Measurements from ENCODE around the gene MYO10. TPM values are rescaled to one million over a fixed set of nuclear protein-coding genes. Genes with fewer than 3 reads are reported as not detected.
A peak's percentile ranks its signal among the peaks of the same experiment; 100 is the strongest.

MYO10 gene
- total RNA-seq, 2 donors from 2014 or later: 40.0 to 89.2 TPM

DNA sequence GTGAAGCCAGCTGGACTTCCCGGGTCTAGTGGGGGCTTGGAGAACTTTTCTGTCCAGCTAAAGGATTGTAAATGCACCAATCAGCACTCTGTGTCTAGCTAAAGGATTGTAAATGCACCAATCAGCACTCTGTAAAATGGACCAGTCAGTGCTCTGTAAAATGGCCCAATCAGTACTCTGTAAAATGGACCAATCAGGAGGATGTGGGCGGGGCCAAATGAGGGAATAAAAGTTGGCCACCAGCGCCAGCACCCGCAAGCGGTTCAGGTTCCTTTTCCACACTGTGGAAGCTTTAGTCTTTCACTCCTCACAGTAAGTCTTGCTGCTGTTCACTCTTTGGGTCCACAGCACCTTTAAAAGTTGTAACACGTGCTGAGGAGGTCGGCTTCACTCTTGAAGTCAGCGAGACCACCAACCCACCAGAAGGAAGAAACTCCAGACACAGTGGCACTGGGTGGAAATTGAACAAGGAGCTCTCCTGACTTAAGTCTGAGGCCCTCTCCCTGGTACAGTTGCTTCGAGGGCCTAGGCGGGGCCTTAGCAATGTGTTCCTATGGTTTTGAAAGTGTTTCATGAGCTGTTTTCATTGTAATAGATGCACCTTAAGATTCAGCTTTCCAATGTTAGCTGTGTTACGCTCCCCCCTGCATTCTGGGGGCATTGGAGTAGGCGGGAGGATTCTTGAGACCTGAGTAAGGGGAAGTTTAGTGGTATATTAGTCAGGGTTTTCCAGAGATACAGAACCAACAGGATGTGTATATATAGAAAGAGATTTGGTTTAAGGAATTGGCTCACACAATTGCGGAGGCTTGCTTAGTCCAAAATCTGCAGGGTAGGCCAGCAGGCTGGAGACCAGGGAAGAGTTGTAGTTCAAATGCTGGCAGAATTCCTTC lies 21.5 kb upstream of the MYO10 start:
- Histone ChIP-seq H3K27me3 (ENCODE audit: control insufficient read depth, insufficient read depth, low read length, poor library complexity, severe bottlenecking) (no peaks in the 10 kb centered on the region), H3K9ac (ENCODE audit: extremely low read depth, low read length, poor library complexity, severe bottlenecking) (no peak overlapping the region), H3K9me3 (ENCODE audit: control insufficient read depth, low read length) (peaks cover 4% of the 10 kb centered on the region), H3K4me1 (ENCODE audit: control insufficient read depth, insufficient read depth, low read length) (peaks cover 3% of the 10 kb centered on the region), H3K27ac (ENCODE audit: low read depth, low read length) (no peak overlapping the region), H3K4me3 (ENCODE audit: low read length) (no peak overlapping the region), H3K36me3 (ENCODE audit: control insufficient read depth, insufficient read depth, low read length) (no peaks in the 10 kb centered on the region)
- H3K27ac Mint-ChIP-seq: no peak overlapping the region
- no peak for DNase-seq
- WGBS, 2 experiments (ENCODE audit: insufficient coverage in 1 of 2, insufficient read length in 1 of 2): 79 to 85% methylated on average over 7 to 13 of the region's 13 CpGs
- H3K4me3 Mint-ChIP-seq: no peak overlapping the region
- TF ChIP-seq CTCF (conservative IDR thresholded peaks at IDR 0.05): no peak
- no peaks in the 10 kb centered on the region for H3K27me3 Mint-ChIP-seq (ENCODE audit: insufficient read depth)
- H3K36me3 Mint-ChIP-seq (ENCODE audit: low read depth): no peaks in the 10 kb centered on the region
- H3K4me1 Mint-ChIP-seq: peaks cover 4% of the 10 kb centered on the region
- H3K9me3 Mint-ChIP-seq: peaks cover 1% of the 10 kb centered on the region

DNA sequence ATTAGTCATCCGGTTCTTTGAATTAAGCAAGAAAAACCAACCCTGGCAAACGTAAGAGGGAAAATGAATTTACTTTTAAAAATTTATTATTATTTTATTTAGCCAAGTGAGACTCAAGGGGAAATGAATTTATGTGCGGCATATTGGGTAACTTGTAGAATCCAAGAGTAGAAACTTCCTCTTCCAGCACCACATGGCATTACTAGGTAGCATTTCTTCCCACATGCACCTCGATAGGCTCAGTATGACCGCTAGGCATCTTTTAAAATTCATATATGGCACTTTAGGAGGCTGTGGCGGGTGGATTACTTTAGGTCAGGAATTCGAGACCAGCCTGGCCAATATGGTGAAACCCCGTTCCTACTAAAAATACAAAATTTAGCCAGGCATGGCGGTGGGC lies 17.6 kb upstream of the MYO10 start:
- Histone ChIP-seq H3K4me1 (ENCODE audit: control insufficient read depth, insufficient read depth, low read length) (peaks cover 3% of the 10 kb centered on the region), H3K9me3 (ENCODE audit: control insufficient read depth, low read length) (peaks cover 4% of the 10 kb centered on the region), H3K27ac (ENCODE audit: low read depth, low read length) (no peak overlapping the region), H3K27me3 (ENCODE audit: control insufficient read depth, insufficient read depth, low read length, poor library complexity, severe bottlenecking) (no peaks in the 10 kb centered on the region), H3K36me3 (ENCODE audit: control insufficient read depth, insufficient read depth, low read length) (no peaks in the 10 kb centered on the region), H3K4me3 (ENCODE audit: low read length) (no peak overlapping the region), H3K9ac (ENCODE audit: extremely low read depth, low read length, poor library complexity, severe bottlenecking) (no peak overlapping the region)
- no peak for DNase-seq
- no peak overlapping the region for H3K27ac Mint-ChIP-seq
- H3K4me1 Mint-ChIP-seq: peaks cover 4% of the 10 kb centered on the region
- no peak overlapping the region for H3K4me3 Mint-ChIP-seq
- H3K9me3 Mint-ChIP-seq: peaks cover 1% of the 10 kb centered on the region
- no peaks in the 10 kb centered on the region for H3K36me3 Mint-ChIP-seq (ENCODE audit: low read depth)
- no peak for TF ChIP-seq CTCF (conservative IDR thresholded peaks at IDR 0.05)
- 87 to 92% methylated on average over 4 to 8 of the region's 9 CpGs for WGBS, 2 experiments (ENCODE audit: insufficient coverage in 1 of 2, insufficient read length in 1 of 2)
- H3K27me3 Mint-ChIP-seq (ENCODE audit: insufficient read depth): no peaks in the 10 kb centered on the region

DNA sequence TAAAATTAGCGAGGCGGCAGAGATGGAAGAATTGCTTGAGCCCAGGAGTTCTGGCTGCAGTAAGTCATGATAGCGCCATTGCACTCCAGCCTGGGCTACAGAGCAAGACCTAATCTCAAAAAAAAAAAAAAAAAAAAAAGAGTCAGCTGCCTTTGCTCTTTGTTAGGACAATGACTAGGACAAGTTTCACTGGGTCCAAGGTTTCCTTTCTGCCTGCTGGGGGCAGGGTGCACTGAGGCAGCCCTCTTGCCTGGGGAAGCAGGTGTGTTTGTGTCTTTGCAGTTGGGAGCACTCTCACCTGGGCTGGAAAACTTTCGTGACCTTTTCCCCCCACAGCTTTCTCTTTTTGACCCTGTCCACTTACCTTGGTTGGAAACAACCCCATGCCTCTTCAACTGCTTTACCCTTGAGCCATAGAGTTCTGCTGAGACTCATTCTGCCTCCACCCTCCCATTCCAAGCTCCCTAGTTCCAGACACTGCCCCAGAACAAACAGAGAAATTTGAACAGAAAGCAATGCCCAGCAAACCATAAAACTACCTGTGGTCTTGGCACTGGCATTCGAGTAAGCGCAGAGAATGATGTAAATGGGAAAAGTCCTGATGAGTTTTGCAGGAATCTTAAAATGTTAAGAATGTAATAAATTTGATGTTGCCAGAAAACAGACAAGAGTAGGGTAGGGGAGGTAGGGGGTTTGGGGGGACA lies 17.0 kb upstream of the MYO10 start:
- Mint-ChIP-seq H3K27ac (peak overlapping the region; percentile 15), H3K4me3 (no peak overlapping the region), H3K36me3 (ENCODE audit: low read depth) (no peaks in the 10 kb centered on the region), H3K4me1 (peaks cover 4% of the 10 kb centered on the region), H3K9me3 (peaks cover 1% of the 10 kb centered on the region), H3K27me3 (ENCODE audit: insufficient read depth) (no peaks in the 10 kb centered on the region)
- Histone ChIP-seq H3K4me3 (ENCODE audit: low read length) (no peak overlapping the region), H3K27me3 (ENCODE audit: control insufficient read depth, insufficient read depth, low read length, poor library complexity, severe bottlenecking) (no peaks in the 10 kb centered on the region), H3K27ac (ENCODE audit: low read depth, low read length) (no peak overlapping the region), H3K36me3 (ENCODE audit: control insufficient read depth, insufficient read depth, low read length) (no peaks in the 10 kb centered on the region), H3K4me1 (ENCODE audit: control insufficient read depth, insufficient read depth, low read length) (peaks cover 3% of the 10 kb centered on the region), H3K9me3 (ENCODE audit: control insufficient read depth, low read length) (peaks cover 4% of the 10 kb centered on the region), H3K9ac (ENCODE audit: extremely low read depth, low read length, poor library complexity, severe bottlenecking) (no peak overlapping the region)
- peak; percentile 24 for TF ChIP-seq CTCF (conservative IDR thresholded peaks at IDR 0.05)
- 90% methylated on average over 5 to 6 of the region's 6 CpGs for WGBS, 2 experiments (ENCODE audit: insufficient coverage in 1 of 2, insufficient read length in 1 of 2)
- no peak for DNase-seq

Measured in endodermal cell (in vitro differentiated cells).